Osteocyte (in vitro differentiated cells): ENCODE measurements around the gene SLC38A1. TPM values are rescaled to one million over a fixed set of nuclear protein-coding genes. Genes with fewer than 3 reads are reported as not detected.

Source experiments
- DNase-seq: peaks from one replicate; pipeline ENCODE4 v3.0.0; 2021; ENCODE audit warnings: mixed read lengths; ENCODE audit not compliant: unreplicated experiment; ENCODE audit errors: extremely low spot score
- H3K27ac Mint-ChIP-seq: one replicate; pipeline ENCODE4 v1.8.0; 2021; ENCODE audit warnings: mild to moderate bottlenecking, mixed read lengths; ENCODE audit not compliant: unreplicated experiment
- H3K27me3 Mint-ChIP-seq: one replicate; pipeline ENCODE4 v1.8.0; 2021; ENCODE audit warnings: mixed read lengths; ENCODE audit not compliant: unreplicated experiment
- H3K36me3 Mint-ChIP-seq: one replicate; pipeline ENCODE4 v1.8.0; 2021; ENCODE audit warnings: mixed read lengths; ENCODE audit not compliant: unreplicated experiment
- H3K4me1 Mint-ChIP-seq: one replicate; pipeline ENCODE4 v1.8.0; 2021; ENCODE audit warnings: mixed read lengths; ENCODE audit not compliant: unreplicated experiment
- H3K4me3 Mint-ChIP-seq: one replicate; pipeline ENCODE4 v1.8.0; 2021; ENCODE audit warnings: mild to moderate bottlenecking, moderate library complexity, mixed read lengths; ENCODE audit not compliant: unreplicated experiment
- H3K9me3 Mint-ChIP-seq: one replicate; pipeline ENCODE4 v1.8.0; 2021; ENCODE audit warnings: mixed read lengths; ENCODE audit not compliant: unreplicated experiment
- total RNA-seq: library from RNA; stranded (reverse); gene quantifications from 2 replicates; pipeline ENCODE4 v1.2.1, GENCODE V29; 2021
- TF ChIP-seq, protein P1 (sequence below): fragments of 200-600 bp; sonication (generic); IDR thresholded peaks from 2 replicates; pipeline ENCODE4 v1.5.0; 2021; ENCODE audit warnings: antibody characterized with exemption, mild to moderate bottlenecking, moderate library complexity

SLC38A1 gene
- total RNA-seq, 1 donor from 2014 or later, result 132 TPM

DNA sequence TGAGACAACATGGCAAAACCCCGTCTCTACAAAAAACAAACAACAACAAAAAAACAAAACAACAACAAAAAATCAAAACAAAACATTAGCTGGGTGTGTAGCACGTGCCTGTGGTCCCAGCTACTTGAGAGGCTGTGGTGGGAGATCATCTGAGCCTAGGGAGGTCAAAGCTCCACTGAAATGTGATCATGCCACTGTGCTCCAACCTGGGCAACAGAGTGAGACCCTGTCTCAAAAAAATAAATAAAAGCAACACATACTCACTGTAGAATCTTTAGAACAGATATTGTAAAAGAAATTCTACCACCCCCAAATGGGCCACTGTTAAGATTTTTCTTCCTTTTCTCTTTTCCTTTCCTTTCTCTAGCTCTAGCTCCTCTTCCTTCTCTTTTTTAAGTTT is 26.3 kb downstream of the SLC38A1 start:
- Mint-ChIP-seq H3K27me3 (no peaks in the 10 kb centered on the region), H3K36me3 (peaks cover 64% of the 10 kb centered on the region)

DNA sequence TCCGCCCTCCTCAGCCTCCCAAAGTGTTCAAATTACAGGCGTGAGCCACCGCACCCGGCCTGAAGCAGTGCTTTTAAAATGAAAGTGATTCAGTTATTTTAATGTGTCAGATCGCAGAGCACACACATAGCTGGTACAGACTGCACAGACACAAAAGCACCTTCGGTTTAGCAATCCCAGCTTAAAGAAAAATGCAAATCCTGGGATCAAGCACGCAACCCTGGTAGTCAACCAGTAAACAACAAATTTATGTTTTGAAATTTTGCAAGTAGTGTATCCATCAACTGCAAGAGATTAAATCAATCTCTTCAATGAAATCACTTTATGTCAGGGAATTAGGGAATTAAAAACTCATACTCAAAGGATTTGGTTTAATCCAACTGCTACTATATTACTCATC is 28.4 kb downstream of the SLC38A1 start:
- DNase-seq, result no peak

More for the DNA sequence above, 26.3 kb downstream of the SLC38A1 start:
- TF ChIP-seq, protein P1, sequence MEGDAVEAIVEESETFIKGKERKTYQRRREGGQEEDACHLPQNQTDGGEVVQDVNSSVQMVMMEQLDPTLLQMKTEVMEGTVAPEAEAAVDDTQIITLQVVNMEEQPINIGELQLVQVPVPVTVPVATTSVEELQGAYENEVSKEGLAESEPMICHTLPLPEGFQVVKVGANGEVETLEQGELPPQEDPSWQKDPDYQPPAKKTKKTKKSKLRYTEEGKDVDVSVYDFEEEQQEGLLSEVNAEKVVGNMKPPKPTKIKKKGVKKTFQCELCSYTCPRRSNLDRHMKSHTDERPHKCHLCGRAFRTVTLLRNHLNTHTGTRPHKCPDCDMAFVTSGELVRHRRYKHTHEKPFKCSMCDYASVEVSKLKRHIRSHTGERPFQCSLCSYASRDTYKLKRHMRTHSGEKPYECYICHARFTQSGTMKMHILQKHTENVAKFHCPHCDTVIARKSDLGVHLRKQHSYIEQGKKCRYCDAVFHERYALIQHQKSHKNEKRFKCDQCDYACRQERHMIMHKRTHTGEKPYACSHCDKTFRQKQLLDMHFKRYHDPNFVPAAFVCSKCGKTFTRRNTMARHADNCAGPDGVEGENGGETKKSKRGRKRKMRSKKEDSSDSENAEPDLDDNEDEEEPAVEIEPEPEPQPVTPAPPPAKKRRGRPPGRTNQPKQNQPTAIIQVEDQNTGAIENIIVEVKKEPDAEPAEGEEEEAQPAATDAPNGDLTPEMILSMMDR, result no peak
- no peak overlapping the region for H3K4me3 Mint-ChIP-seq
- DNase-seq, result no peak
- H3K4me1 Mint-ChIP-seq, result no peaks in the 10 kb centered on the region
- H3K27ac Mint-ChIP-seq, result no peak overlapping the region
- H3K9me3 Mint-ChIP-seq, result peaks cover 14% of the 10 kb centered on the region

DNA sequence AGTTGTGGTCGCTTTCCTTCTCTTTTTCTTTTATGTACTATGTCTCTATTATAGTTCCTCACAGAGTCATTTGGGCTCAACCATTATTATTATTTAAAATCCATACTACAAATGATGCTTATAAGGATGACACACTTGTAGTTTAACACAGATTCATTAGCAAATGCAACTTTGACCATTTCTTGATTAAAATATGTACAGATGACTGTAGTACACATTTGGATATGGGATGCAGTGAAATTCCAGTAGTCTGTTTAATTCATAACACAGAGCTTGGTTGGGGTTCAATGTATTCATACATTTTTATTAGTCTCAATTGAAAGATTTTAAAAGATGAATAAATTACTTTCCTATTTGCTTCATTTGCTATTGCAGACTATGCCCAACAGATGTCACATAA is 30.0 kb downstream of the SLC38A1 start:
- Mint-ChIP-seq H3K4me1 (peaks cover 8% of the 10 kb centered on the region), H3K4me3 (no peak overlapping the region), H3K27ac (no peak overlapping the region), H3K36me3 (peaks cover 62% of the 10 kb centered on the region), H3K9me3 (peaks cover 5% of the 10 kb centered on the region), H3K27me3 (no peaks in the 10 kb centered on the region)
- TF ChIP-seq, protein P1, result no peak
- no peak for DNase-seq

More for the DNA sequence above, 28.4 kb downstream of the SLC38A1 start:
- peaks cover 3% of the 10 kb centered on the region for H3K4me1 Mint-ChIP-seq
- H3K4me3 Mint-ChIP-seq, result no peak overlapping the region
- no peak overlapping the region for H3K27ac Mint-ChIP-seq
- peaks cover 8% of the 10 kb centered on the region for H3K9me3 Mint-ChIP-seq
- TF ChIP-seq, protein P1, result no peak
- H3K27me3 Mint-ChIP-seq, result no peaks in the 10 kb centered on the region
- peaks cover 60% of the 10 kb centered on the region for H3K36me3 Mint-ChIP-seq

DNA sequence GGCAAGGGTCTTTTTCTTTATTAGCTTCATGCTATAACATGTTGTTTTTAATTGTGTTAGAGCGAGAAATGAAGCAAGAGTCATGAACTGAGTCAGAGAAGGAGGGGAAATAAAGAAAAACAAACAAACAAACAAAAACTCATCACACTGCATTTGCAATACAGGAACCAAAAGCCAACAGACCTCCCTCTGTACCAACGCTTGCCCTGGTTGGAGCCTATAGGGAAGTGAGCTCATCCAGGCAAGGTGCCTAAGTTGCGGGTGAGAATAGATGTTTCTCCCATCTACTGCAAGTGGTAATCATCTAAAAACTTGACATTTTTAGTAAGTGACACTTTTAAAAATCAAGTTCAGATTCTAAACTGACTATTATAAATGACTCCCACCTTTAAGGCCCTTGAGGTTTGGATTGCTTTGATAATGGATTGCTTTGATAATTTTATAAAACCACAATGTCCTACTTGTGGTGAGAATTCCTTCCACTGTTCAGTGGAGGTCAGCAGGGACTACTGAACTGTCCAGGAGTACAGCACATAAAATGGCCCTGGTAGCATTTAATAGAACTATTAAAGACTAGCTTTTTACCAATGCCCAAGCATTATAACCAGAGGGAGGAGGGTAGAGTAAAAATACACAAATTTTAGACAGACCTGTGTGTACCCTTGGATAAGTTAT is 31.3 kb downstream of the SLC38A1 start:
- TF ChIP-seq, protein P1, result no peak
- no peak for DNase-seq
- peaks cover 56% of the 10 kb centered on the region for H3K36me3 Mint-ChIP-seq
- H3K27me3 Mint-ChIP-seq, result no peaks in the 10 kb centered on the region
- no peaks in the 10 kb centered on the region for H3K9me3 Mint-ChIP-seq
- no peak overlapping the region for H3K4me3 Mint-ChIP-seq
- H3K27ac Mint-ChIP-seq, result no peak overlapping the region
- H3K4me1 Mint-ChIP-seq, result peaks cover 8% of the 10 kb centered on the region

DNA sequence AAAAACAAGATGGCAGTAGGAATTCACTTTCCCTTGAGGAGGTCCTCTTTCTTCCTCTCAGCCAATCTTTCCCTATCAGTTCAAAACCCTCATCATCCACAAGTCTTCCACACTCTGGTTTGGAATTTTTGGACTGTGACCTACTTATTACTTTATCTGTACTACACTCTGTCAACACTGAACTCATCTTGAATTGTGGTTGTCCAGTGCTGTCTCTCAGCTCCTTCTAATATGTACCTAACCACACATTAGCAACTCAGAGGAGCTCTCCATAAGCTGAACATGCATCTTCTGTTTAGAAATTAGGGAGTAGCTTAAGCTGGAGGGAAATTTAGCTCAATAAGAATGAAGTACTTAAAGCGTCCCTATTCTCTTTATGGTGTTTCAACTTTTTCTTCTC is 34.8 kb downstream of the SLC38A1 start:
- Mint-ChIP-seq H3K9me3 (no peaks in the 10 kb centered on the region), H3K27me3 (no peaks in the 10 kb centered on the region), H3K36me3 (peaks cover 50% of the 10 kb centered on the region), H3K4me1 (peaks cover 8% of the 10 kb centered on the region), H3K4me3 (no peak overlapping the region), H3K27ac (no peak overlapping the region)
- TF ChIP-seq, protein P1, result no peak
- DNase-seq, result no peak
